PC-3 (cell line): ENCODE results near the gene MXRA7. TPM values are rescaled to one million over a fixed set of nuclear protein-coding genes. Genes with fewer than 3 reads are reported as not detected.
A peak's percentile ranks its signal among the peaks of the same experiment; 100 is the strongest.
"Not testable (repeated sequence)": the region's sequence is repeated elsewhere in the genome, so short reads cannot be mapped to it uniquely, and the experiment has no call there.

ENCODE experiments used
- ATAC-seq: fragments of 200-7000 bp; cut with Tn5 transposase; 2 replicates; pipeline ENCODE4 v1.9.1; 2020; ENCODE audit warnings: mild to moderate bottlenecking, moderate library complexity
- BruUV-seq: library from RNA; stranded (reverse); fragments of 400-500 nt; replicated peaks from 2 replicates; lab custom pipeline; 2021; lab: Mats Ljungman, UMichigan
- CTCF ChIA-PET: fragments of 300-600 bp; sonication (Branson Sonifier 250); formaldehyde crosslinking; loops from one replicate; lab custom pipeline; 2022; ENCODE audit warnings: antibody characterized with exemption; lab: Charles Lee
- POLR2A ChIA-PET: fragments of 300-600 bp; sonication (Branson Sonifier 250); formaldehyde crosslinking; loops from one replicate; lab custom pipeline; 2022; ENCODE audit warnings: antibody characterized with exemption; ENCODE audit not compliant: unreplicated experiment; lab: Charles Lee
- DNase-seq: peaks from one replicate; pipeline ENCODE4 v3.0.0-alpha.2; 2015
- H2AFZ ChIP-seq: fragments of 300-600 bp; sonication (generic); 2 replicates; pipeline ENCODE4 v1.6.0; 2016; ENCODE audit warnings: antibody characterized with exemption, low read length
- H3F3A ChIP-seq: fragments of 300-600 bp; sonication (generic); one replicate; pipeline ENCODE4 v1.6.0; 2017; ENCODE audit warnings: antibody characterized with exemption, low read length, control low read depth, mild to moderate bottlenecking; ENCODE audit not compliant: unreplicated experiment
- H3K27ac ChIP-seq: fragments of 300-600 bp; sonication (generic); 2 replicates; pipeline ENCODE4 v1.5.1; 2016; ENCODE audit warnings: mild to moderate bottlenecking, low read length
- H3K27me3 ChIP-seq: fragments of 300-600 bp; sonication (generic); 2 replicates; pipeline ENCODE4 v1.6.1; 2016; ENCODE audit warnings: low read length, mixed read lengths
- H3K36me3 ChIP-seq: fragments of 300-600 bp; sonication (generic); 2 replicates; pipeline ENCODE4 v1.6.1; 2016; ENCODE audit warnings: low read depth, mixed run types, low read length, mixed read lengths
- H3K4me1 ChIP-seq: fragments of 300-600 bp; sonication (generic); 2 replicates; pipeline ENCODE4 v1.5.1; 2016; ENCODE audit warnings: low read length; ENCODE audit not compliant: insufficient read depth
- H3K4me2 ChIP-seq: fragments of 300-600 bp; sonication (generic); 2 replicates; pipeline ENCODE4 v1.6.0; 2016; ENCODE audit warnings: low read length
- H3K4me3 ChIP-seq: fragments of 300-600 bp; sonication (generic); 2 replicates; pipeline ENCODE4 v1.5.1; 2016; ENCODE audit warnings: mild to moderate bottlenecking, low read length, mixed read lengths
- H3K79me2 ChIP-seq: fragments of 300-600 bp; sonication (generic); 2 replicates; pipeline ENCODE4 v1.6.1; 2017; ENCODE audit warnings: low read length, mixed read lengths
- H3K9ac ChIP-seq: fragments of 300-600 bp; sonication (generic); 2 replicates; pipeline ENCODE4 v1.6.0; 2016; ENCODE audit warnings: mild to moderate bottlenecking, low read length
- H3K9me2 ChIP-seq: fragments of 300-600 bp; sonication (generic); replicated peaks from 2 replicates; pipeline ENCODE4 v1.6.1; 2016; ENCODE audit warnings: mixed run types, low read length, mixed read lengths
- H3K9me3 ChIP-seq: fragments of 300-600 bp; sonication (generic); 2 replicates; pipeline ENCODE4 v1.6.1; 2016; ENCODE audit warnings: low read length, mixed read lengths
- H4K20me1 ChIP-seq: fragments of 300-600 bp; sonication (generic); 2 replicates; pipeline ENCODE4 v1.6.1; 2016; ENCODE audit warnings: low read length, mixed read lengths
- EZH2 ChIP-seq: fragments of 300-600 bp; sonication (generic); IDR thresholded peaks from one replicate; pipeline ENCODE4 v1.6.1; 2017; ENCODE audit warnings: antibody characterized with exemption, mild to moderate bottlenecking, low read length; ENCODE audit not compliant: unreplicated experiment
- EZH2phosphoT487 ChIP-seq: fragments of 300-600 bp; sonication (generic); IDR thresholded peaks from 2 replicates; pipeline ENCODE4 v1.6.1; 2018; ENCODE audit warnings: mild to moderate bottlenecking, antibody characterized with exemption, low read length, borderline replicate concordance
- intact Hi-C: fragments of 100-400 bp; cut with micrococcal nuclease; formaldehyde crosslinking; loops from 2 replicates; pipeline ENCODE4 v1.9.0; 2023
- total RNA-seq: library from RNA; depleted of rRNA; stranded (reverse); fragments of >200 nt; gene quantifications from 2 replicates; pipeline ENCODE4 v1.2.3, GENCODE V29; 2014
- TF ChIP-seq, protein P1 (sequence below): fragments of 300-600 bp; sonication (generic); conservative IDR thresholded peaks from 2 replicates; pipeline ENCODE4 v1.5.1; 2017; ENCODE audit warnings: antibody characterized with exemption, low read depth, mild to moderate bottlenecking, low read length

Gene MXRA7
- total RNA-seq, 1 experiment from 2014 or later, result 98.3 TPM

DNA sequence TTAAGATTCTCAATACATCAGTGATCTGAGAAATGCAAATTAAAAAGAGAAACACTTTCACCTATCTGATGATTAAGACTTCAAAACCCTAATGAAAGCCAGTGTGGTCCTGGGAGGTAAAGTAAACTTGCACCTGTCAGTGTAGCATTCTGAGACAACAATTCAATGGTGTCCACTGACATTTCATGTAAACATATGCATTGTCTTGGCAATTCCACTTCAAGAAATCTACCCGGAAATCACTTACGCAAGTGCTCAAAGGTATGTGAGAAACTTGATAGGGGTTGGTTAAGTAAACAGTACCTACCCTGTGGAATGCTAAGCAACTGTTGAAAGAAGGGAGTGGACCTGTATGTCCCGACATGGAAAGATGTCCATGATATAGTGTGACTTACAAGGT, 69.3 kb downstream of the MXRA7 start:
- Histone ChIP-seq H3K4me3 (no peak overlapping the region), H3F3A (no peaks in the 10 kb centered on the region), H3K9me3 (no peaks in the 10 kb centered on the region), H3K9ac (no peak overlapping the region), H2AFZ (no peak overlapping the region), H3K36me3 (no peaks in the 10 kb centered on the region), H3K27me3 (no peaks in the 10 kb centered on the region), H3K27ac (0 out of 2 replicates have a peak overlapping the region, but pooled peaks have one; percentile 1), H3K9me2 (no peaks in the 10 kb centered on the region), H3K79me2 (no peaks in the 10 kb centered on the region), H3K4me1 (peaks cover 28% of the 10 kb centered on the region), H3K4me2 (peak overlapping the region; percentile 38), H4K20me1 (no peaks in the 10 kb centered on the region)
- no peak for TF ChIP-seq EZH2phosphoT487
- TF ChIP-seq, protein P1, sequence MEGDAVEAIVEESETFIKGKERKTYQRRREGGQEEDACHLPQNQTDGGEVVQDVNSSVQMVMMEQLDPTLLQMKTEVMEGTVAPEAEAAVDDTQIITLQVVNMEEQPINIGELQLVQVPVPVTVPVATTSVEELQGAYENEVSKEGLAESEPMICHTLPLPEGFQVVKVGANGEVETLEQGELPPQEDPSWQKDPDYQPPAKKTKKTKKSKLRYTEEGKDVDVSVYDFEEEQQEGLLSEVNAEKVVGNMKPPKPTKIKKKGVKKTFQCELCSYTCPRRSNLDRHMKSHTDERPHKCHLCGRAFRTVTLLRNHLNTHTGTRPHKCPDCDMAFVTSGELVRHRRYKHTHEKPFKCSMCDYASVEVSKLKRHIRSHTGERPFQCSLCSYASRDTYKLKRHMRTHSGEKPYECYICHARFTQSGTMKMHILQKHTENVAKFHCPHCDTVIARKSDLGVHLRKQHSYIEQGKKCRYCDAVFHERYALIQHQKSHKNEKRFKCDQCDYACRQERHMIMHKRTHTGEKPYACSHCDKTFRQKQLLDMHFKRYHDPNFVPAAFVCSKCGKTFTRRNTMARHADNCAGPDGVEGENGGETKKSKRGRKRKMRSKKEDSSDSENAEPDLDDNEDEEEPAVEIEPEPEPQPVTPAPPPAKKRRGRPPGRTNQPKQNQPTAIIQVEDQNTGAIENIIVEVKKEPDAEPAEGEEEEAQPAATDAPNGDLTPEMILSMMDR, result no peak
- TF ChIP-seq EZH2, result no peak
- ChIA-PET CTCF (no interaction called here), POLR2A (no interaction called here)
- DNase-seq, result peak; percentile 98
- no TSS peak for BruUV-seq
- intact Hi-C loops, result loop anchor here (10.0 kb wide), 1 partner anchor 73 kb away; the partner anchor contains the start of gene MXRA7
- peak; percentile 88 for ATAC-seq

DNA sequence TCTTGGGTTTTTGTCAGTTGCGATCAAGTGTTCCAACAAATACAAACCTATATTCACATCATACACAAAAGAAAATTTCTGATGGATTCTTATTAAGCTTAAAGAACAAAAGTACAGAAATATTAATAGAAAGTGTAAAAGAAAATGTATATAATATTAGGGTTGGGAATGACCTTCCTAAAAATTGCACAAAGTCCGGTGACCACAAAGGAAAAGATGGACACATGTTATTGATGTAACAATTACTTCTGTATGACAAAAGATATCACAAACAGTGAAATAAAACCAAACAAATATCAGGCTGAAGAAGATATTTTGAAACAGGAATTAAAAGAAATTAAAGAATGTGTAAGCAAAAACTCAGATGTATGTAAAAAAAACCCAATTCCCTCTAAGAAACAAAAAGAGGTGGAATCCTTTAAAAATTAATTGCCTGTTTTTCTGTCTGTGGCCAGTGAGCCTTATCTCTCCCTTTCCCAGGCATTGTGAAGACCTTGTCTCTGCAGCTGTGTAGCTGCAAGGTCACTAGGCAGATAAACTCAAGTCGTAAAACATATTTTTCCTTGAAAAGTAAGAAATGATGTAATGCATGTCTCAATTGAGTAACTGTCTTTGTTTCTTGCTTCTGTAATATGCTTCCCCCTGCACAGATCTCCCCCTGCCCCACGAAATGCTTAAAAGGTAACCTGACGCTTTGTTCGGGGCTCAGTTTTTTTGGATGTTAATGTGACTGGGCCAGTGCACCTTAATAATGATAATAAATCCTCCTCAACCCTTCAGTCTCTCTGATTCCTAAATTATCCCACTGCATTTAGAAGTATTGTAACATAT, 70.0 kb downstream of the MXRA7 start:
- Histone ChIP-seq H3K79me2 (no peaks in the 10 kb centered on the region), H3K9ac (no peak overlapping the region), H3K4me2 (peak overlapping the region; percentile 38; the same call in 1 of the 2 replicates), H3K27ac (0 out of 2 replicates have a peak overlapping the region, but pooled peaks have one; percentile 1), H3K9me3 (no peaks in the 10 kb centered on the region), H2AFZ (no peak overlapping the region), H3K9me2 (no peaks in the 10 kb centered on the region), H3K4me3 (no peak overlapping the region), H3K27me3 (no peaks in the 10 kb centered on the region), H4K20me1 (no peaks in the 10 kb centered on the region), H3K4me1 (peaks cover 28% of the 10 kb centered on the region), H3F3A (no peaks in the 10 kb centered on the region), H3K36me3 (no peaks in the 10 kb centered on the region)
- no peak for ATAC-seq
- BruUV-seq, result no TSS peak
- ChIA-PET POLR2A (no interaction called here), CTCF (no interaction called here)
- no peak for DNase-seq
- intact Hi-C loops, result loop anchor here (10.0 kb wide), 1 partner anchor 74 kb away; the partner anchor contains the start of gene MXRA7
- TF ChIP-seq EZH2phosphoT487 (no peak), EZH2 (no peak)
- TF ChIP-seq, protein P1, result no peak

DNA sequence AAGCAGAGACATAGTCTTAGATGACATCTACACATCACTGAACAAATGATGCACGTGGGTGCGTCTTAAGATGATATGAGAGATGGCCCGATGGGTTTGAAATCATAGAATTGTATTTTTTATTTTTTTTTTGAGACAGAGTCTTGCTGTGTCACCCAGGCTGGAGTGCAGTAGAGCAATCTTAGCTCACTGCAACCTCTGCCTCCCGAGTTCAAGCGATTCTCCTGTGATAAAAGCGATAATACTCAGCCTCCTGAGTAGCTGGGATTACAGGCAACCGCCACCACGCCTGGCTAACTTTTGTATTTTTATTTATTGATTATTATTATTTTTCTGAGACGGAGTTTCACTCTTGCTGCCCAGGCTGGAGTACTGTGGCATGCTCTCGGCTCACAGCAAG, 72.5 kb downstream of the MXRA7 start:
- no peaks in the 10 kb centered on the region for H3K36me3 ChIP-seq
- H3K9me3 ChIP-seq, result no peaks in the 10 kb centered on the region
- H2AFZ ChIP-seq, result no peak overlapping the region
- BruUV-seq, result no TSS peak
- H4K20me1 ChIP-seq, result no peaks in the 10 kb centered on the region
- ChIA-PET CTCF (no interaction called here), POLR2A (no interaction called here)
- no peak overlapping the region for H3K9ac ChIP-seq
- intact Hi-C loops, result no loop called here
- H3K4me2 ChIP-seq, result no peak overlapping the region
- H3K79me2 ChIP-seq, result no peaks in the 10 kb centered on the region
- H3K27ac ChIP-seq, result no peak overlapping the region
- H3F3A ChIP-seq, result no peaks in the 10 kb centered on the region
- no peaks in the 10 kb centered on the region for H3K27me3 ChIP-seq
- no peaks in the 10 kb centered on the region for H3K9me2 ChIP-seq
- H3K4me3 ChIP-seq, result no peak overlapping the region
- H3K4me1 ChIP-seq, result peaks cover 19% of the 10 kb centered on the region
- TF ChIP-seq EZH2 (no peak), EZH2phosphoT487 (no peak)
- TF ChIP-seq, protein P1, result no peak
- ATAC-seq, result no peak
- DNase-seq, result no peak

DNA sequence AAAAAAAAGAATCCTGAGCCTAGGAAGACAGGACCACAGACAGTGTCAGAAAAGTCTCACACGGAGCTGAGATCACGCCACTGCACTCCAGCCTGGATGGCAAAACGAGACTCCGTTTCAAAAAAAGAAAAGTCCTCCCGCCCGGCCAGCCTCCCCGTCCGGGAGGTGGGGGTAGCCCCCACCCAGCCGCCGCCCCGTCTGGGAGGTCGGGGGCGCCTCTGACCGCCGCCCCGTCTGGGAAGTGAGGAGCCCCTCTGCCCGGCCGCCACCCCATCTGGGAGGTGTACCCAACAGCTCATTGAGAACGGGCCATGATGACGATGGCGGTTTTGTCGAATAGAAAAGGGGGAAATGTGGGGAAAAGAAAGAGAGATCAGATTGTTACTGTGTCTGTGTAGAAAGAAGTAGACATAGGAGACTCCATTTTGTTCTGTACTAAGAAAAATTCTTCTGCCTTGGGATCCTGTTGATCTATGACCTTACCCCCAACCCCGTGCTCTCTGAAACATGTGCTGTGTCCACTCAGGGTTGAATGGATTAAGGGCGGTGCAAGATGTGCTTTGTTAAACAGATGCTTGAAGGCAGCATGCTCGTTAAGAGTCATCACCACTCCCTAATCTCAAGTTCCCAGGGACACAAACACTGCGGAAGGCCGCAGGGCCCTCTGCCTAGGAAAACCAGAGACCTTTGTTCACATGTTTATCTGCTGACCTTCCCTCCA, 74.1 kb downstream of the MXRA7 start:
- H3K9me3 ChIP-seq, H3K27me3 ChIP-seq, H3K36me3 ChIP-seq, POLR2A ChIA-PET, ATAC-seq, H4K20me1 ChIP-seq, H3K27ac ChIP-seq, H3K4me2 ChIP-seq, intact Hi-C loops, BruUV-seq, H3F3A ChIP-seq, DNase-seq, H3K79me2 ChIP-seq, H3K9ac ChIP-seq, H3K4me3 ChIP-seq, H2AFZ ChIP-seq, CTCF ChIA-PET, H3K9me2 ChIP-seq: not testable (repeated sequence)
- H3K4me1 ChIP-seq, result peaks cover 10% of the 10 kb centered on the region
